ENCODE results near the gene UNC79. TPM values are rescaled to one million over a fixed set of nuclear protein-coding genes. Genes with fewer than 3 reads are reported as not detected.

The UNC79 gene
- total and polyA plus RNA-seq, 4 donors = 0.03 to 0.94 (median 0.14) TPM

- 91 to 95% methylated on average over 1 of the region's 1 CpG for WGBS, 2 donors
- H3K27ac ChIP-seq (ENCODE audit: low read depth in 1 of 2, low read length in 1 of 2) = no peak overlapping the region
- H3K9ac ChIP-seq (ENCODE audit: insufficient read depth in 1 of 2, low read length in 2 of 2) = no peak overlapping the region
- no peaks in the 10 kb centered on the region for H3K36me3 ChIP-seq (ENCODE audit: control insufficient read depth in 4 of 4, insufficient read depth in 4 of 4, low read length in 4 of 4)
- no peaks in the 10 kb centered on the region for H3K27me3 ChIP-seq (ENCODE audit: control insufficient read depth in 3 of 3, insufficient read depth in 3 of 3, low read length in 2 of 3)
- no peaks in the 10 kb centered on the region for H3K4me1 ChIP-seq (ENCODE audit: control insufficient read depth in 5 of 5, insufficient read depth in 5 of 5, low read length in 5 of 5)
- H3K4me3 ChIP-seq = no peak overlapping the region
- DNase-seq (no peak), ATAC-seq (ENCODE audit: insufficient read depth, low FRiP score) (no peak)
- no peak for TF ChIP-seq CTCF (IDR thresholded peaks at IDR 0.05; ENCODE audit: control extremely low read depth, extremely low read depth)
- H3K9me3 ChIP-seq (ENCODE audit: control insufficient read depth in 4 of 4, insufficient read depth in 3 of 4, low read length in 3 of 4) = peaks cover 0 to 2% (median 0%) of the 10 kb centered on the region in 4 donors
Observed at GRCh38 chr14:93396456-93396855, 34.3 kb upstream of the UNC79 start.

- no peak for TF ChIP-seq CTCF (IDR thresholded peaks at IDR 0.05; ENCODE audit: control extremely low read depth, extremely low read depth)
- H3K36me3 ChIP-seq (ENCODE audit: control insufficient read depth in 4 of 4, insufficient read depth in 4 of 4, low read length in 4 of 4) = no peaks in the 10 kb centered on the region
- ATAC-seq (ENCODE audit: insufficient read depth, low FRiP score) (no peak), DNase-seq (no peak)
- no peaks in the 10 kb centered on the region for H3K27me3 ChIP-seq (ENCODE audit: control insufficient read depth in 3 of 3, insufficient read depth in 3 of 3, low read length in 2 of 3)
- no peak overlapping the region for H3K27ac ChIP-seq (ENCODE audit: low read depth in 1 of 2, low read length in 1 of 2)
- no peaks in the 10 kb centered on the region for H3K4me1 ChIP-seq (ENCODE audit: control insufficient read depth in 5 of 5, insufficient read depth in 5 of 5, low read length in 5 of 5)
- no peak overlapping the region for H3K9ac ChIP-seq (ENCODE audit: insufficient read depth in 1 of 2, low read length in 2 of 2)
- H3K4me3 ChIP-seq = no peak overlapping the region
- H3K9me3 ChIP-seq (ENCODE audit: control insufficient read depth in 4 of 4, insufficient read depth in 3 of 4, low read length in 3 of 4) = peaks cover 0 to 2% (median 0%) of the 10 kb centered on the region in 4 donors
Observed at GRCh38 chr14:93398491-93398890, 32.2 kb upstream of the UNC79 start.

GRCh38 chr14:93402951-93403350, 27.8 kb upstream of the UNC79 start:
- TF ChIP-seq CTCF (IDR thresholded peaks at IDR 0.05; ENCODE audit: control extremely low read depth, extremely low read depth) = no peak
- H3K27me3 ChIP-seq (ENCODE audit: control insufficient read depth in 3 of 3, insufficient read depth in 3 of 3, low read length in 2 of 3) = no peaks in the 10 kb centered on the region
- H3K9ac ChIP-seq (ENCODE audit: insufficient read depth in 1 of 2, low read length in 2 of 2) = no peak overlapping the region
- H3K27ac ChIP-seq (ENCODE audit: low read depth in 1 of 2, low read length in 1 of 2) = no peak overlapping the region
- DNase-seq = no peak
- no peaks in the 10 kb centered on the region for H3K9me3 ChIP-seq (ENCODE audit: control insufficient read depth in 4 of 4, insufficient read depth in 3 of 4, low read length in 3 of 4)
- no peaks in the 10 kb centered on the region for H3K36me3 ChIP-seq (ENCODE audit: control insufficient read depth in 4 of 4, insufficient read depth in 4 of 4, low read length in 4 of 4)
- WGBS, 2 donors = 39 to 51% methylated on average over 3 of the region's 3 CpGs
- H3K4me3 ChIP-seq = no peak overlapping the region
- ATAC-seq (ENCODE audit: insufficient read depth, low FRiP score) = no peak
- no peaks in the 10 kb centered on the region for H3K4me1 ChIP-seq (ENCODE audit: control insufficient read depth in 5 of 5, insufficient read depth in 5 of 5, low read length in 5 of 5)

- ATAC-seq (ENCODE audit: insufficient read depth, low FRiP score) (no peak), DNase-seq (no peak)
- Histone ChIP-seq H3K4me3 (no peak overlapping the region), H3K9ac (ENCODE audit: insufficient read depth in 1 of 2, low read length in 2 of 2) (no peak overlapping the region), H3K27me3 (ENCODE audit: control insufficient read depth in 3 of 3, insufficient read depth in 3 of 3, low read length in 2 of 3) (no peaks in the 10 kb centered on the region), H3K27ac (ENCODE audit: low read depth in 1 of 2, low read length in 1 of 2) (no peak overlapping the region), H3K9me3 (ENCODE audit: control insufficient read depth in 4 of 4, insufficient read depth in 3 of 4, low read length in 3 of 4) (peaks cover 0 to 6% (median 0%) of the 10 kb centered on the region in 4 donors), H3K4me1 (ENCODE audit: control insufficient read depth in 5 of 5, insufficient read depth in 5 of 5, low read length in 5 of 5) (no peaks in the 10 kb centered on the region), H3K36me3 (ENCODE audit: control insufficient read depth in 4 of 4, insufficient read depth in 4 of 4, low read length in 4 of 4) (no peaks in the 10 kb centered on the region)
- TF ChIP-seq CTCF (IDR thresholded peaks at IDR 0.05; ENCODE audit: control extremely low read depth, extremely low read depth) = no peak
- 74 to 82% methylated on average over 2 of the region's 2 CpGs for WGBS, 2 donors
Observed at GRCh38 chr14:93410021-93410420, 20.7 kb upstream of the UNC79 start.

Measured in lung (tissue), 12 donors.